Transverse colon (tissue), 4 donors: Measurements from ENCODE around the gene KRI1.

Source experiments
- CTCF ChIP-seq, 5 experiments: fragments of 200-600 bp in 3 of 5; fragments of 450-650 bp in 2 of 5; sonication (generic) in 3 of 5; IDR thresholded peaks; 1 replicate in 2 of 5; 2 replicates in 3 of 5; pipeline ENCODE4 v1.5.1; 2016 to 2017; ENCODE audit warnings: antibody characterized with exemption in 5 of 5, inconsistent platforms in 3 of 5, mild to moderate bottlenecking in 2 of 5, moderate library complexity in 1 of 5
- POLR2A ChIP-seq: fragments of 450-650 bp; IDR thresholded peaks from one replicate; pipeline ENCODE4 v1.6.1; 2016; ENCODE audit warnings: antibody characterized with exemption, mild to moderate bottlenecking, moderate library complexity
- POLR2AphosphoS5 ChIP-seq, 3 donors: sonication (generic); formaldehyde crosslinking; IDR thresholded peaks; one replicate each; pipeline ENCODE4 v1.6.1; 2016; ENCODE audit warnings: antibody characterized with exemption in 3 of 3

GRCh38 chr19:10532457-10532856 lies 33.4 kb downstream of the KRI1 start:
- TF ChIP-seq POLR2AphosphoS5 (IDR thresholded peaks at IDR 0.05) (no peak), CTCF (IDR thresholded peaks at IDR 0.05) (no peak), POLR2A (no peak)
